Parathyroid adenoma (tissue), 2 donors: ENCODE results near the gene PDS5B.
A peak's percentile ranks its signal among the peaks of the same experiment; 100 is the strongest.

ENCODE experiments used
- H2AFZ ChIP-seq: fragments of 300-600 bp; sonication (generic); one replicate; pipeline ENCODE4 v1.7.0; 2017; ENCODE audit warnings: antibody characterized with exemption, mild to moderate bottlenecking
- H3K27ac ChIP-seq: fragments of 300-600 bp; sonication (generic); one replicate; pipeline ENCODE4 v1.7.0; 2017
- H3K27me3 ChIP-seq: fragments of 300-600 bp; sonication (generic); one replicate; pipeline ENCODE4 v1.7.0; 2017; ENCODE audit warnings: low read length; ENCODE audit not compliant: control insufficient read depth, insufficient read depth
- H3K36me3 ChIP-seq: fragments of 300-600 bp; sonication (generic); one replicate; pipeline ENCODE4 v1.7.0; 2017; ENCODE audit warnings: low read length; ENCODE audit not compliant: control insufficient read depth, insufficient read depth
- H3K4me1 ChIP-seq: fragments of 300-600 bp; sonication (generic); one replicate; pipeline ENCODE4 v1.7.0; 2017; ENCODE audit warnings: control low read depth
- H3K4me2 ChIP-seq: fragments of 300-600 bp; sonication (generic); one replicate; pipeline ENCODE4 v1.7.0; 2017; ENCODE audit warnings: low read length
- H3K4me3 ChIP-seq: fragments of 300-600 bp; sonication (generic); one replicate; pipeline ENCODE4 v1.7.0; 2017; ENCODE audit warnings: low read depth, low read length
- H3K79me2 ChIP-seq: fragments of 300-600 bp; sonication (generic); one replicate; pipeline ENCODE4 v1.7.0; 2017; ENCODE audit warnings: control low read depth
- H3K9ac ChIP-seq: fragments of 300-600 bp; sonication (generic); one replicate; pipeline ENCODE4 v1.7.0; 2017; ENCODE audit warnings: mild to moderate bottlenecking
- H3K9me3 ChIP-seq: fragments of 300-600 bp; sonication (generic); one replicate; pipeline ENCODE4 v1.7.0; 2017; ENCODE audit warnings: low read length; ENCODE audit not compliant: control insufficient read depth
- CTCF ChIP-seq: fragments of 300-600 bp; sonication (generic); IDR thresholded peaks from one replicate; pipeline ENCODE4 v1.7.0; 2017; ENCODE audit warnings: antibody characterized with exemption, mild to moderate bottlenecking
- donor health status: primary hyperparathyroidism.

Gene PDS5B

GRCh38 chr13:32538621-32539246 lies 47.5 kb upstream of the PDS5B start, which contains the start of gene N4BP2L2:
N4BP2L2 (minus strand) TSS chr13:32538795; CDS start chr13:32537027, 1,768 bp downstream.
- TF ChIP-seq CTCF, result peak; percentile 11
- Histone ChIP-seq H3K27ac (peak within 1 kb of the TSS; percentile 90), H3K9me3 (no peaks in the 10 kb centered on the region), H3K36me3 (no peaks in the 10 kb centered on the region), H3K9ac (peak within 1 kb of the TSS; percentile 42), H3K4me1 (peaks cover 2% of the 10 kb centered on the region), H3K79me2 (peaks cover 23% of the 10 kb centered on the region), H3K4me2 (peak within 1 kb of the TSS; percentile 92), H3K4me3 (peak within 1 kb of the TSS; percentile 80), H2AFZ (peak within 1 kb of the TSS; percentile 73), H3K27me3 (no peaks in the 10 kb centered on the region)

- H3K9ac ChIP-seq, result no peak overlapping the region
- no peaks in the 10 kb centered on the region for H3K9me3 ChIP-seq
- H3K4me3 ChIP-seq, result no peak overlapping the region
- H3K79me2 ChIP-seq, result peaks cover 14% of the 10 kb centered on the region
- H3K4me2 ChIP-seq, result no peak overlapping the region
- H2AFZ ChIP-seq, result no peak overlapping the region
- H3K27ac ChIP-seq, result no peak overlapping the region
- H3K27me3 ChIP-seq, result no peaks in the 10 kb centered on the region
- H3K36me3 ChIP-seq, result no peaks in the 10 kb centered on the region
- no peak for TF ChIP-seq CTCF
- H3K4me1 ChIP-seq, result no peaks in the 10 kb centered on the region
Measured at GRCh38 chr13:32542221-32542620, 44.0 kb upstream of the PDS5B start.

- Histone ChIP-seq H2AFZ (no peak overlapping the region), H3K9ac (no peak overlapping the region), H3K4me3 (no peak overlapping the region), H3K4me2 (no peak overlapping the region), H3K27ac (no peak overlapping the region), H3K79me2 (no peaks in the 10 kb centered on the region), H3K27me3 (no peaks in the 10 kb centered on the region), H3K36me3 (no peaks in the 10 kb centered on the region), H3K4me1 (no peaks in the 10 kb centered on the region), H3K9me3 (no peaks in the 10 kb centered on the region)
- no peak for TF ChIP-seq CTCF
Measured at GRCh38 chr13:32545083-32545482, 41.2 kb upstream of the PDS5B start.

- H3K9me3 ChIP-seq, result no peaks in the 10 kb centered on the region
- H3K36me3 ChIP-seq, result no peaks in the 10 kb centered on the region
- no peak overlapping the region for H3K27ac ChIP-seq
- H3K79me2 ChIP-seq, result no peaks in the 10 kb centered on the region
- H3K27me3 ChIP-seq, result no peaks in the 10 kb centered on the region
- no peak overlapping the region for H3K4me2 ChIP-seq
- no peak overlapping the region for H2AFZ ChIP-seq
- H3K4me1 ChIP-seq, result no peaks in the 10 kb centered on the region
- H3K9ac ChIP-seq, result no peak overlapping the region
- TF ChIP-seq CTCF, result no peak
- no peak overlapping the region for H3K4me3 ChIP-seq
Measured at GRCh38 chr13:32548837-32549236, 37.4 kb upstream of the PDS5B start.

GRCh38 chr13:32549788-32550187 lies 36.5 kb upstream of the PDS5B start:
- no peaks in the 10 kb centered on the region for H3K36me3 ChIP-seq
- no peak overlapping the region for H3K27ac ChIP-seq
- H3K79me2 ChIP-seq, result no peaks in the 10 kb centered on the region
- H2AFZ ChIP-seq, result no peak overlapping the region
- no peak overlapping the region for H3K9ac ChIP-seq
- TF ChIP-seq CTCF, result no peak
- no peak overlapping the region for H3K4me3 ChIP-seq
- H3K27me3 ChIP-seq, result no peaks in the 10 kb centered on the region
- H3K9me3 ChIP-seq, result no peaks in the 10 kb centered on the region
- no peak overlapping the region for H3K4me2 ChIP-seq
- H3K4me1 ChIP-seq, result no peaks in the 10 kb centered on the region
